Testis (tissue), 3 donors: ENCODE data around the gene ZNF280B. TPM values are rescaled to one million over a fixed set of nuclear protein-coding genes. Genes with fewer than 3 reads are reported as not detected.

Experiments
- DNase-seq: peaks from one replicate; pipeline ENCODE4 v3.0.0-alpha.2; 2019
- H3K27ac ChIP-seq, 2 donors: fragments of 200-600 bp; sonication (generic); one replicate each; pipeline ENCODE4 v1.5.1; 2019
- H3K27me3 ChIP-seq: fragments of 200-600 bp; sonication (generic); one replicate; pipeline ENCODE4 v1.5.1; 2019
- H3K36me3 ChIP-seq: fragments of 200-600 bp; sonication (generic); one replicate; pipeline ENCODE4 v1.5.1; 2017; ENCODE audit warnings: low read depth; ENCODE audit errors: missing control alignments
- H3K4me1 ChIP-seq: fragments of 200-600 bp; sonication (generic); one replicate; pipeline ENCODE4 v1.5.1; 2019
- H3K4me3 ChIP-seq, 2 donors: fragments of 200-600 bp; sonication (generic); one replicate each; pipeline ENCODE4 v1.5.1; 2017 to 2019
- H3K9me3 ChIP-seq: fragments of 200-600 bp; sonication (generic); one replicate; pipeline ENCODE4 v1.5.1; 2017
- POLR2A ChIP-seq: fragments of 450-650 bp; IDR thresholded peaks from one replicate; pipeline ENCODE4 v1.6.1; 2017; ENCODE audit warnings: antibody characterized with exemption, mild to moderate bottlenecking, moderate library complexity
- WGBS, 2 donors: methylation state at CpG; one replicate each; pipeline ENCODE4 v1.1.5; 2018; 5-methylcytosine and 5-hydroxymethylcytosine counted together
- intact Hi-C: fragments of 100-400 bp; cut with DNase I; formaldehyde crosslinking; loops from one replicate; pipeline ENCODE4 v1.15.1; 2023; ENCODE audit warnings: low total_unique reads
- polyA plus RNA-seq: library from polyadenylated mRNA; stranded (reverse); fragments of 350-450 nt; fragmentation: Illumina TruSeq; extraction: RNeasy Lipid Tissue Mini Kit (QIAGEN cat#74804); gene quantifications from one replicate; pipeline ENCODE4 v1.2.3, GENCODE V29; 2014; ENCODE audit warnings: low read depth, low replicate concordance; ENCODE audit not compliant: insufficient read depth
- total RNA-seq, 2 donors: library from RNA; depleted of rRNA; stranded (reverse); fragments of >200 nt; gene quantifications; one replicate each; pipeline ENCODE4 v1.2.3, GENCODE V29; 2016
- TF ChIP-seq, protein P1 (sequence below), 3 experiments: fragments of 450-650 bp in 2 of 3; fragments of 200-600 bp in 1 of 3; sonication (generic) in 1 of 3; IDR thresholded peaks; one replicate each; pipeline ENCODE4 v1.5.1; 2016 to 2019; ENCODE audit warnings: antibody characterized with exemption in 3 of 3, mild to moderate bottlenecking in 2 of 3, moderate library complexity in 1 of 3

Gene ZNF280B
- total and polyA plus RNA-seq, 3 donors from 2014 or later = 22.8 to 73.3 (median 51.2) TPM

DNA sequence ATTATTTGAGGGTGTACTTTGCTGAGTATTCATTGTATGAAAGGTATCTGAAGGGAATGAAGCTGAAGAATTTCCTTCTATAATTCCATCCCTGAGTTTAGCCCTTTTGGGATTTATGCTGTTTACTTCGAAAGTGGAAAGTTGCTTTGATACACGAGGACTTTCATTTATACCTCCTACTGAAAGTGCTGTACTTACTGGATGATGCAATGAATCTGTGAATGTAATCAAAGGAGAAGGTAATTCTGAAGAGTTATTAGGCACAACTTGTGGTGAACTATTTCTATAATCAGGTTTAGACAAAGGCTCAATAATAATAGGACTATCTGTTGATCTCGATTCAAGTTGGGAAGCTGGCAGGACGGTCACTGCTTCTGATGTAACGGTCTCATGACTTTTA lies 19.8 kb downstream of the ZNF280B start:
- WGBS, 2 donors = 91 to 93% methylated on average over 5 of the region's 5 CpGs
- Histone ChIP-seq H3K9me3 (no peaks in the 10 kb centered on the region), H3K27me3 (no peaks in the 10 kb centered on the region), H3K4me1 (no peaks in the 10 kb centered on the region), H3K4me3 (no peak overlapping the region), H3K36me3 (no peaks in the 10 kb centered on the region), H3K27ac (no peak overlapping the region)
- intact Hi-C loops = no loop called here
- DNase-seq = no peak
- no peak for TF ChIP-seq POLR2A
- TF ChIP-seq, protein P1, sequence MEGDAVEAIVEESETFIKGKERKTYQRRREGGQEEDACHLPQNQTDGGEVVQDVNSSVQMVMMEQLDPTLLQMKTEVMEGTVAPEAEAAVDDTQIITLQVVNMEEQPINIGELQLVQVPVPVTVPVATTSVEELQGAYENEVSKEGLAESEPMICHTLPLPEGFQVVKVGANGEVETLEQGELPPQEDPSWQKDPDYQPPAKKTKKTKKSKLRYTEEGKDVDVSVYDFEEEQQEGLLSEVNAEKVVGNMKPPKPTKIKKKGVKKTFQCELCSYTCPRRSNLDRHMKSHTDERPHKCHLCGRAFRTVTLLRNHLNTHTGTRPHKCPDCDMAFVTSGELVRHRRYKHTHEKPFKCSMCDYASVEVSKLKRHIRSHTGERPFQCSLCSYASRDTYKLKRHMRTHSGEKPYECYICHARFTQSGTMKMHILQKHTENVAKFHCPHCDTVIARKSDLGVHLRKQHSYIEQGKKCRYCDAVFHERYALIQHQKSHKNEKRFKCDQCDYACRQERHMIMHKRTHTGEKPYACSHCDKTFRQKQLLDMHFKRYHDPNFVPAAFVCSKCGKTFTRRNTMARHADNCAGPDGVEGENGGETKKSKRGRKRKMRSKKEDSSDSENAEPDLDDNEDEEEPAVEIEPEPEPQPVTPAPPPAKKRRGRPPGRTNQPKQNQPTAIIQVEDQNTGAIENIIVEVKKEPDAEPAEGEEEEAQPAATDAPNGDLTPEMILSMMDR (IDR thresholded peaks at IDR 0.05) = no peak

DNA sequence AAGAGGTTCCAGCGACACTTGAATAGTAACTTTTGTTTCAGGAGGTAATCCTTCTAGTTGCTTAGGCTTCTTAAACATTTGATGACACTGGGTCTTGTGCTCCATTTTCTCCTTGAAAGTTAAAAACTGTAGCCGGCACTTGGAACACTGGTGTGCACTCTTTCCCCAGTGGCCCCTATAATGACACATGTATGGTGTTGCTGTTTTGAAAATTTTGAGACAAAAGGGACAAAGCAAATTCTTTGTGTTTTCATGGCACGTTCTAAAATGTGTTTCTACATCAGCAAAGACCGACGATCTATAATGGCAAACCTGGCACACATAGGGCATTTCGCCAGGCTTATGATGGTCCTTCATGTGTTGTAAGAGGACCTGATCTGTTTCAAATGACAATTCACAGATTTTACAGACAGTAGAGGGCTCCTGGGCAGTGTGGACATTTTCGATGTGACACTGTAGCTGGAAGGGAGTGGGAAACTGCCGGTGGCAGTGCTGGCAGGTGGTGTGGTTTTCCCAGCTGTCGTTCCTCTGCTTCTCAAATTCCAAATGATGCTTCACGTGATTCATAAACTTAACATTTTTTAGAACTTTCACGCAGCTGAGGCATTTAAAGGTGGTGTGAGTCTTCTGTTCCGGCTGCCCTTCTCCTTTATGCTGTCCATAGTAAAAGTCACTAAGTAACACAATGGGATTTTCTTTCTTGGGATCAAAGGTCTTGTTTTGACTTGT lies 20.5 kb downstream of the ZNF280B start:
- no peak for DNase-seq
- Histone ChIP-seq H3K36me3 (no peaks in the 10 kb centered on the region), H3K4me1 (no peaks in the 10 kb centered on the region), H3K27me3 (no peaks in the 10 kb centered on the region), H3K27ac (no peak overlapping the region), H3K9me3 (no peaks in the 10 kb centered on the region), H3K4me3 (no peak overlapping the region)
- no peak for TF ChIP-seq POLR2A
- WGBS, 2 donors = 94 to 96% methylated on average over 12 of the region's 12 CpGs
- intact Hi-C loops = no loop called here

DNA sequence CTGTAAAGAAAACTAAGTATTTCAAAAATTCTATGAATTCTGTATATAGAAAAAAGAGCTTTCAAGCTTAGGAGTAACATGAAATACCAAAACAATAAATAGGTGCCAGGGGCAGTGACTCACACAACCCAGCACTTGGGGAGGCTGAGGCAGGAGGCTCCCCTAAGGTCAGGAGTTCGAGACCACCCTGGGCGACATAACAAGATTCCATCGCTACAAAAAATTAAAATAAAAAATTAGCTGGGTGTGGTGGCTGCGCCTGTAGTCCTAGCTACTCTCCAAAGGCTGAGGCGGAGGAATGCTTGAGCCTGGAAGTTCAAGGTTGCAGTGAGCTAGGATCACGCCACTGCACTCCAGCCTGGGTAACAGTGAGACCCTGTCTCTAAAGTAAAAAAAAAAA lies 21.5 kb downstream of the ZNF280B start:
- intact Hi-C loops = no loop called here
- Histone ChIP-seq H3K4me3 (no peak overlapping the region), H3K27ac (no peak overlapping the region), H3K27me3 (no peaks in the 10 kb centered on the region), H3K4me1 (no peaks in the 10 kb centered on the region), H3K9me3 (no peaks in the 10 kb centered on the region), H3K36me3 (no peaks in the 10 kb centered on the region)
- 72 to 87% methylated on average over 6 of the region's 6 CpGs for WGBS, 2 donors
- no peak for DNase-seq
- TF ChIP-seq, protein P1 (IDR thresholded peaks at IDR 0.05) = no peak
- TF ChIP-seq POLR2A = no peak

DNA sequence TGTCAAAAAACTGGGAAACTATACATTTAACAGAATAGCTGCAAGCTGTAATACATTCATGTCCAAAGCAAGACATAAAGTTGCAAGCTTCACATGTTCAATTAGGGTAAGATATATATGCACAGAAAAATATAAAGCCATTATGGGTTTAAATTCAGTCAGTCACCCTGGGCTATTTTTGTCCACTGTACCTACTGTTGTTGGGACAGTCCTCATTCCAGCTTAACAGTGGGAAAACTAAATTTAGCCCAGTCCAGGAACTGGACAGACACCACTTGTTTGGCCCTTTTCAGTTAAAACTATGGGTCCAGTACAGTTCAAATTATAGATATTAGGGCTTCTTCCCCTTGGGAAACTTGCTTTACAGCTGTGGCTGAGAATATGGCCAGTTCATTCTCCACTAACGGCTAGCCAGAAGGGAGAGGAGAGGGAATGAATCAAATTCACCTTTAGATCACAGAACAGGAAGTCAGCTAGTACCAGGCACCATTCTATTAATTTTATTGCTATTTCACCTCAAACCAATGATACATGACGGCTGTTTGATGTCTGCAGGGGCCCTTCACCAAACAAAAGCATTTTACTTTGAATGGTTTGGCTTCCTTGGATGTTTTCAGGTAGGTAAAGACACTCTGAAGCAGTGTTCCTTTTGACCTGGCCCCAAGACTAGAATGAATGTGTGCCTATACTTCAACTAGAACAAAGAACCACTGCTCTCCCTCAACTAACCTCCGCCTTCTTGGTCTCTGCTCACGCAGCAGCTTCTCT lies 22.2 kb downstream of the ZNF280B start:
- no peak overlapping the region for H3K27ac ChIP-seq
- no peaks in the 10 kb centered on the region for H3K27me3 ChIP-seq
- no peak for TF ChIP-seq POLR2A
- TF ChIP-seq, protein P1 (IDR thresholded peaks at IDR 0.05) = no peak
- DNase-seq = no peak
- intact Hi-C loops = no loop called here
- H3K36me3 ChIP-seq = no peaks in the 10 kb centered on the region
- WGBS, 2 donors = 86 to 87% methylated on average over 4 of the region's 4 CpGs
- no peak overlapping the region for H3K4me3 ChIP-seq
- no peaks in the 10 kb centered on the region for H3K9me3 ChIP-seq
- H3K4me1 ChIP-seq = no peaks in the 10 kb centered on the region

DNA sequence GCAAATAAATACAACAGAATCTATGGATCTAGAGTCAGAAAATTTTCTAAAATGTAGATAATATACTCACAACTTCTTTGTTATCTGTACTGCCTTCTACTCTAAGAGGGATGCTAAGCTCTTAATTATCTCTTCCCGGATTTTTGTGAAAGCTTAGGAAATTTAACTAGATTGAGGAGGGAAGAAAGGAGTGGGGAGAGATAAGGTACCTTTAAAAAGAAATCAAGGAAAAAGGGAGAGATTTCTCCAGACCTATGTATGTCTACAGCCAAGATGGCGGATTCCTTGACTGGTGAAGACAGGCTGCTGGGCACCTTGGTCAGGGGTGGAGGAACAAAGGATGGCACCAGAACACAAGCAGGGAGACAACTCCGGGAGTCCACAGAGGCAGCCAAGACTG lies 23.0 kb downstream of the ZNF280B start:
- TF ChIP-seq POLR2A = no peak
- TF ChIP-seq, protein P1 (IDR thresholded peaks at IDR 0.05) = no peak
- DNase-seq = no peak
- WGBS, 2 donors = 90 to 96% methylated on average over 3 of the region's 3 CpGs
- Histone ChIP-seq H3K27me3 (no peaks in the 10 kb centered on the region), H3K36me3 (no peaks in the 10 kb centered on the region), H3K27ac (no peak overlapping the region), H3K4me3 (no peak overlapping the region), H3K4me1 (no peaks in the 10 kb centered on the region), H3K9me3 (no peaks in the 10 kb centered on the region)
- intact Hi-C loops = no loop called here
